ENCODE measurements around the gene PBX1.

GRCh38 chr1:164583196-164583595 is 24.2 kb downstream of the PBX1 start:
- TF ChIP-seq, protein P1, sequence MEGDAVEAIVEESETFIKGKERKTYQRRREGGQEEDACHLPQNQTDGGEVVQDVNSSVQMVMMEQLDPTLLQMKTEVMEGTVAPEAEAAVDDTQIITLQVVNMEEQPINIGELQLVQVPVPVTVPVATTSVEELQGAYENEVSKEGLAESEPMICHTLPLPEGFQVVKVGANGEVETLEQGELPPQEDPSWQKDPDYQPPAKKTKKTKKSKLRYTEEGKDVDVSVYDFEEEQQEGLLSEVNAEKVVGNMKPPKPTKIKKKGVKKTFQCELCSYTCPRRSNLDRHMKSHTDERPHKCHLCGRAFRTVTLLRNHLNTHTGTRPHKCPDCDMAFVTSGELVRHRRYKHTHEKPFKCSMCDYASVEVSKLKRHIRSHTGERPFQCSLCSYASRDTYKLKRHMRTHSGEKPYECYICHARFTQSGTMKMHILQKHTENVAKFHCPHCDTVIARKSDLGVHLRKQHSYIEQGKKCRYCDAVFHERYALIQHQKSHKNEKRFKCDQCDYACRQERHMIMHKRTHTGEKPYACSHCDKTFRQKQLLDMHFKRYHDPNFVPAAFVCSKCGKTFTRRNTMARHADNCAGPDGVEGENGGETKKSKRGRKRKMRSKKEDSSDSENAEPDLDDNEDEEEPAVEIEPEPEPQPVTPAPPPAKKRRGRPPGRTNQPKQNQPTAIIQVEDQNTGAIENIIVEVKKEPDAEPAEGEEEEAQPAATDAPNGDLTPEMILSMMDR (IDR thresholded peaks at IDR 0.05), result no peak
- TF ChIP-seq POLR2A (IDR thresholded peaks at IDR 0.05; ENCODE audit: low read depth) (no peak), EP300 (IDR thresholded peaks at IDR 0.05) (no peak), POLR2AphosphoS5 (IDR thresholded peaks at IDR 0.05) (no peak)
